GM18498 (cell line): ENCODE data around the gene EYA4.

Experiments
- ATAC-seq: cut with Tn5 transposase; IDR thresholded peaks from one replicate; pipeline ENCODE4 v1.9.1; 2021; ENCODE audit warnings: mild to moderate bottlenecking, moderate library complexity; ENCODE audit not compliant: unreplicated experiment

The EYA4 gene

DNA sequence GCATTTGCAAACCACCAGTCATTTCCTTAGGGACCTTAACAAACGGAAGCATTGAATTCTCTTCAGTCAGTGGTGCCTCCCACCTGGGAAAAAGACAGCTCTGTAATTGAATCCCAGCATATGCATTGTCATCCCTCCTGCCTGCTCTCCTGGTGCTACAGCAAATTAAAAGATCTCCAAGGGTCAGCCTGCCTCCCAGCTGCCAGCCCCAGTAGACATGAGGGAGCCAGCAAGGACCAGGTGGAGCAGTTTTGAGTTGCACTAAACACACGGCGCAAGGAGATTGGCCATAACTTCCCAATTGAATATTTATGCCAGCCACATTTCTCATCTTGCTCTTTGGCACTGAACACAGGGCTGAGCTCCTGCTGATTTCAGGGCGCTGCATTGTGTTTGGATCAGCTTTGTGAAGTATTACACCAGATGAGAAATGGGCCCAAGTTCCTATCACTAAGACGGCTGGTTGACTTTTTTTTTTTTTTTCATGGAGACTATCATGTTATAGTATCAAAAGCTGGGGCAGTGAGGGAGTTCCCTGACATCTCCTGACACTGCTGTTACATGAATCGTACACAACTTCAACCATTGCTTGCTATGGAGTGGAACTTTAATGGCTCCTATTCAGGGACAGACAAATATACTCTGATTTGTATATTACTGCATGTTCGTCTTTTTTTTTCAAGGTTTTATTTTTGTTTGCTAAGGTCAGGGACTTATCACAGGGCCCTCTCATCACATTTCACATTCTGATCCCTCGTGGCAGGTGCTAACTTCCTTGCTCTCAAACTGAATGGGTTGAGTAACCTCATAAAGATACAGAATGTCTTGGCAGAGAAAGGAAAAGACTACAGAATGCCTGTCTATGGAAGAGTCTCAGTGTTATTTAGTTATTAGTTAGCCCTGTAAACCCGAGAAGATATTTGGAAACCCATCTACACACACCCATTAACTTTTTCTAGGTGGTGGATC is 191.1 kb downstream of the EYA4 start:
- ATAC-seq = no peak

DNA sequence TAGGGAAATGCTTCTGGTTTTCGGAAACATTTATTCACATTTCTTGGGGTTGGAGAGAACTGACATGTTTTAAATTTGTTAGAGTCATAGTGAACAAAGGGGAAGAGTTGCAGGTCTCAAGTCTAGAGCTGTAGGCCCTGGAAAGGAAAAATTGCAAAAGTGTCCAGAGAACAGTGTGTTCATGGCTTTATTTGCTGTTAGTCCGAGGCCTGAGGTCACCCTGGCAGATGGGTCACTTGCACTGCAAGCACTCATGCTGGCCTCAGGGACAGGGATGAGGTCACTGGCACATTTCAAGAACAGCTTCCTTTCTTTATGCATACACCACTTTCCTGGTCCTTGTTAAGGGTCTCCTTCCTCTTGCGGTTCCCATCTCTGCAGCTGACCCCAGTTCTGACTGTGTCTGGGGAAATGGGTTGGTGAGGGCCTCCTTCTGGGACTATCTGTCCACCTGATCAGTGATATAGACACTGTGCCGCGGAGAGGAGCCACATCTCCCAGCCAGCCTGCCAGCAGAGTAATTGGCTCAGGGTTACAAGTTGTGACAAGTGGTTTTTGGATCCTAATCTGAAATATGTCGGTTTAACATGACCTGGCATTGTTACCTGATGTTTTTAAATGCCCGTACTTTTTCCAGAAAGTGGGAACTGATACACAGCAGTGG is 194.0 kb downstream of the EYA4 start:
- no peak for ATAC-seq

- no peak for ATAC-seq
Measured at GRCh38 chr6:133436652-133437051, 195.5 kb downstream of the EYA4 start.

DNA sequence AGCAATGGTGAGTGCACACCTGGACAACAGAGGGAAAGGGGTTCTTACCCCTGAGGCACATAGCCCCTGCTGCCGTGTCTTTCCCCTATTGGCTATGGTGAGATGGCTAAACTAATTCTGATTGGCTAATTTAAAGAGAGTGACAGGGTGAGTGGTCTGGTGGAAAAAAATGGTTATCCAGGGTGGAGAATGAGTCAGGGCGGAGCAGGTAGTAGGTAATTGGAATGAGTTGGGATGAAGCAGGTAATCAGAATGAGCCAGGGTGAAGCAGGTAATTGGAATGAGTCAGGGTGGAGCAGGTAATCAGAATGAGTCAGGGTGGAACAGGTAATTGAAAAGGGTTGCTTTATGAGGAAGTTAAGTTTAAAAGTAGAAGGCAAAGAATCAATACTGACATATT is 200.3 kb downstream of the EYA4 start:
- no peak for ATAC-seq

GRCh38 chr6:133446789-133447188 is 205.6 kb downstream of the EYA4 start:
- ATAC-seq = no peak

GRCh38 chr6:133447924-133448323 is 206.8 kb downstream of the EYA4 start:
- no peak for ATAC-seq

- ATAC-seq = no peak
Measured at GRCh38 chr6:133456439-133456838, 215.3 kb downstream of the EYA4 start.

DNA sequence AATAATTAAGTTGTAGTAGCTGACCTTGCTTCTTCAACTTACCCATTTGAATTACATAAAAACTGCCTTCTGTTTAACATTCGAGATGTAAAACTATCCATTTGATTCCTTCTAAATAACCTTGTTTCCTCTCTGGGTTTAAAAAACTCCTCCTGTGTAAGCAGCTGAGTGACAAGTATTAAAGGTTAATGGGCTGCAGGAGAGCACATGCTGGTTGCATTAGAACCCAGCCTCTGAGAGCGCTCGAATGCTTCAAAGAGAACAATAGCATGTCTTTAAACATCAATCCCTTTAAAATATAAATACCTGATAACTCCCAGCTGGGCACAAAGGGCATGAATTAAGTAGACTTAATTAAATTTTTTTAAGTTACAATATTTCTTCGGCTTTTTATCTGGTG is 215.8 kb downstream of the EYA4 start:
- no peak for ATAC-seq

- ATAC-seq = no peak
Measured at GRCh38 chr6:133460101-133460500, 218.9 kb downstream of the EYA4 start.

- ATAC-seq = no peak
Measured at GRCh38 chr6:133463790-133464189, 222.6 kb downstream of the EYA4 start.

- no peak for ATAC-seq
Measured at GRCh38 chr6:133466680-133467079, 225.5 kb downstream of the EYA4 start.

DNA sequence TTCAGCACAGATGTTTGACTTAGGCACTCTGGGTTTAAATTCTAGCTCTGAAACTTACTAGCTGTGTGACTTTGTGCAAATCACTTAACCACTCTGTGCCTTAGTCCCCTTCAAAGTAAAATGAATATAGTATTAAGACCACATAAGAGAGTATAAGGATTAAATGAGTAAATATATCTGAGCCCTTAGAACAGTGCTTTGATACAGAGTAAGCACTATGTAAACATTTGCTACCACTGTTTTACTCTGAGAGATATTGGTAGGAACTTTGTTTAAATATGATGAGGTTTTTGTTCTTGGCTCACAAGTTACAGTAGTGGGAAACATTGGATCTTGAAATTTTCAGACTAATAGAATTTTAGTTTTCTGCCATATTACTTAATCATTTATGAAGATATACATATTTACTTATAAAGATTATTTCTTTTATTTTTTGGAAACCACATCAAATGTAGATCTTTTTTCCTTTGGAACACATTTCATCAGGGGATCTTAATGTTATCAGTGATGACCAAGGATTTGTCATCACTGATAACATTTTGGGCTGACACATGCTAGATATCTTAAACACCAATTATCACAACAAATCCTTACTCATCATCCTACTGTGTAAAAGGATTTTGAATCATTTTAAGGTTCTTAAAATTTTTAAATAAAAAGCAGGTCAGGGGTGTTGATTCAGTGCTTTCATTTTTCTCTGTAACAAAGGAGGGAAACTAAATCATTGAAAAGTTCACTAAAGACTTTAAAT is 226.2 kb downstream of the EYA4 start:
- no peak for ATAC-seq

GRCh38 chr6:133467982-133468380 is 226.8 kb downstream of the EYA4 start:
- ATAC-seq = no peak

DNA sequence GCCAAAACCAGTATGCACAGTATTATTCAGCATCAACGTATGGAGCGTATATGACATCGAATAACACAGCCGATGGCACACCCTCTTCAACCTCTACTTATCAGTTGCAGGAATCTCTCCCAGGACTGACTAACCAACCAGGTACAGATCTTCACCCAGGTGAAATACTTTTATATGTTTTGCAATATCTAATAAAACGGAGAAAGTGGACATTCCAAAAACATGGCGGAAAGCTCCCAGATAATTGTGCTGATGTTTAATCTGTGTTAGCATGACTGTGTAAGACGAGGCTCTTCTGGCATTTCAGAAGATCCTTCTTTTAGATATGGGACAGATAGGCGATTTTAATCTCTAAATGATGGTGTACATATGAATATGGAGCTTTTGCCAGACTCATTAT is 227.4 kb downstream of the EYA4 start:
- no peak for ATAC-seq

GRCh38 chr6:133474516-133474915 is 233.4 kb downstream of the EYA4 start:
- ATAC-seq = no peak

DNA sequence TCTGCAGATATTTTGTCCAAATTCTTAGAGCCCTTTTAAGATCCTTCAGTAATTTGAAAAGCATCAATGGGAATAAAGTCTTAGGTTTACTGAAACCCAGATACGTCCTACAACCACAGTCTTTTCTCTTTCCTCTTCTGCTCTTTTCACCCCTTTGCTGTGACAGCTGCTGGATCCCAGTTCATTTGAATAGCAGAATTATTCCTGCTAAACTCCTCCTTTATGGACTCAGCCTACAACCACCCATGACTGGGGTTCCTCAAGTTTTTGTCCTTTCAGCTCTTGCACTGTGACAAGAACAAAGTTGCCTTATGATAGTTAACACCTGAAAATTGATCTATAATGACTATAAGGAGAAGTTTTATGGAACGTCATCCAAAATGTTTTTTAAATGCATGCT is 237.5 kb downstream of the EYA4 start:
- no peak for ATAC-seq

GRCh38 chr6:133487174-133487573 is 246.0 kb downstream of the EYA4 start:
- ATAC-seq = no peak

- no peak for ATAC-seq
Measured at GRCh38 chr6:133495205-133495903, 254.2 kb downstream of the EYA4 start.

DNA sequence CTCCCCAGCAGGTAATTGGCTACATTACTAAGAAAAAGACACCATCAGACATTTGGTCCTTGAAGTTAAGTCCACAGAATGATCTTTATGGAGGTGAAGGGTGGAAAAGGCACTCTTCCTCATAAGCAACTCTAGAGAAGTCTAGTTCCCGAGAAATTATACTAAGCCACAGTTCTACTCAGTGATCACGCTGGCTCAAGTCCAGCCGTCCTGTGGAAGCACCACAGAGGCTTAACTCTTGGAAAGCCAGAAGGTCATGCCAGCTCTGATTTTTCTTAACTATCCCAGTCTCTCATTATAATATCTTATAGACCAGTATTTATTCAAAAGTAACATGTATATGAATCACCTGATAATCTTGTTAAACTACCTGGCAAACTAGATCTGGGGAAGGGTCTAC is 258.5 kb downstream of the EYA4 start:
- ATAC-seq = no peak

- ATAC-seq = no peak
Measured at GRCh38 chr6:133501675-133502270, 260.6 kb downstream of the EYA4 start.
